SK-N-SH (cell line): ENCODE results near the gene MYLIP.

Experiments
- CHD2 ChIP-seq: fragments of 150-350 bp; IDR thresholded peaks from 2 replicates; pipeline ENCODE4 v1.6.1; 2018; ENCODE audit warnings: low read length; ENCODE audit not compliant: partially characterized antibody
- ELF1 ChIP-seq: IDR thresholded peaks from 2 replicates; pipeline ENCODE4 v1.4.0; 2012
- GABPA ChIP-seq: IDR thresholded peaks from 2 replicates; pipeline ENCODE4 v1.4.0; 2012; ENCODE audit warnings: low read depth, mild to moderate bottlenecking
- JUND ChIP-seq: IDR thresholded peaks from 2 replicates; pipeline ENCODE4 v1.4.0; 2012
- POLR2AphosphoS5 ChIP-seq: IDR thresholded peaks from 2 replicates; pipeline ENCODE4 v1.6.1; 2012; ENCODE audit warnings: low read depth, low read length
- RAD21 ChIP-seq: IDR thresholded peaks from 2 replicates; pipeline ENCODE4 v1.6.1; 2012; ENCODE audit warnings: mild to moderate bottlenecking, low read length
- RFX5 ChIP-seq: IDR thresholded peaks from 2 replicates; pipeline ENCODE4 v1.6.1; 2012; ENCODE audit warnings: mild to moderate bottlenecking, improper control_type of control experiment, low read length
- TAF1 ChIP-seq: IDR thresholded peaks from 2 replicates; pipeline ENCODE4 v1.6.1; 2012; ENCODE audit warnings: low read depth, mild to moderate bottlenecking, low read length, moderate library complexity, borderline replicate concordance
- TEAD4 ChIP-seq: IDR thresholded peaks from 2 replicates; pipeline ENCODE4 v1.4.0; 2012; ENCODE audit warnings: mild to moderate bottlenecking, borderline replicate concordance; ENCODE audit not compliant: insufficient read depth
- TF ChIP-seq, protein P1 (sequence below): fragments of 200-600 bp; sonication (generic); IDR thresholded peaks from 2 replicates; pipeline ENCODE4 v1.6.1; 2017; ENCODE audit warnings: antibody characterized with exemption, mild to moderate bottlenecking, moderate library complexity
- TF ChIP-seq, protein P2 (sequence below): IDR thresholded peaks from 2 replicates; pipeline ENCODE4 v1.4.0; 2012; ENCODE audit warnings: low read depth, borderline replicate concordance

DNA sequence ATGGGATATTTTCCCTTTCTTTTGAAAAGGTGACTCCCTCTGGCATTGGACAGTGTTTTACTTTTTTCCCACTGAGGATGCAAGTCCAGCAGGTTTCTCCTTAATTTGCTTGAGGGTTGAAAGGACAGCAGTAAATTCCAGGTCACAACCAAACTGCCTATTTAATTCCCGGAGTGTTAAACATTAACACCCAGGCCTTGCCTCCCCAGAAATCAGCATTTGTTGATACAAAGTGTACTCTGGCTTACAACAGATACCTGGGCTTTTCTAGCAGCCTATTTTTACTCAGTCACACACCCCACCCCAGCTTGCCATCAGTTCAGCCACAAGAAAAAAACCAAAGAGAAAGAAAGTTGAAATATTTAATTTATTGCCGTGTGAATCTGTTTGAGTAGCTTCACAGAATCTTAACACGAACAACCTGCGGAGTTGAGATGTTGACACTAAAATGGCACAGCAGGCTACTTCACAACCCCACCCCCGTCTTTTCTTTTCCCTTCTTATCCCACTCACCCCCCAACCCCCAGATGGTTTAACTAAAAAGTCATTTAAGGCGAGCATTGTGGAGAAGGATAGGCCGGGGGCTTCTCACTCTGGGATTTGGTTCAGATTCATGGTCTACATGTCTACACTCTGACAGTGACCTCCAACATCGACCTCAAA is 45.7 kb downstream of the MYLIP start:
- TF ChIP-seq JUND = no peak
- TF ChIP-seq, protein P1, sequence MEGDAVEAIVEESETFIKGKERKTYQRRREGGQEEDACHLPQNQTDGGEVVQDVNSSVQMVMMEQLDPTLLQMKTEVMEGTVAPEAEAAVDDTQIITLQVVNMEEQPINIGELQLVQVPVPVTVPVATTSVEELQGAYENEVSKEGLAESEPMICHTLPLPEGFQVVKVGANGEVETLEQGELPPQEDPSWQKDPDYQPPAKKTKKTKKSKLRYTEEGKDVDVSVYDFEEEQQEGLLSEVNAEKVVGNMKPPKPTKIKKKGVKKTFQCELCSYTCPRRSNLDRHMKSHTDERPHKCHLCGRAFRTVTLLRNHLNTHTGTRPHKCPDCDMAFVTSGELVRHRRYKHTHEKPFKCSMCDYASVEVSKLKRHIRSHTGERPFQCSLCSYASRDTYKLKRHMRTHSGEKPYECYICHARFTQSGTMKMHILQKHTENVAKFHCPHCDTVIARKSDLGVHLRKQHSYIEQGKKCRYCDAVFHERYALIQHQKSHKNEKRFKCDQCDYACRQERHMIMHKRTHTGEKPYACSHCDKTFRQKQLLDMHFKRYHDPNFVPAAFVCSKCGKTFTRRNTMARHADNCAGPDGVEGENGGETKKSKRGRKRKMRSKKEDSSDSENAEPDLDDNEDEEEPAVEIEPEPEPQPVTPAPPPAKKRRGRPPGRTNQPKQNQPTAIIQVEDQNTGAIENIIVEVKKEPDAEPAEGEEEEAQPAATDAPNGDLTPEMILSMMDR = no peak
- TF ChIP-seq POLR2AphosphoS5 = no peak
- TF ChIP-seq TAF1 = no peak
- TF ChIP-seq GABPA = no peak
- TF ChIP-seq CHD2 = no peak
- no peak for TF ChIP-seq RAD21
- no peak for TF ChIP-seq TEAD4
- TF ChIP-seq ELF1 = no peak
- TF ChIP-seq RFX5 = no peak
- TF ChIP-seq, protein P2, sequence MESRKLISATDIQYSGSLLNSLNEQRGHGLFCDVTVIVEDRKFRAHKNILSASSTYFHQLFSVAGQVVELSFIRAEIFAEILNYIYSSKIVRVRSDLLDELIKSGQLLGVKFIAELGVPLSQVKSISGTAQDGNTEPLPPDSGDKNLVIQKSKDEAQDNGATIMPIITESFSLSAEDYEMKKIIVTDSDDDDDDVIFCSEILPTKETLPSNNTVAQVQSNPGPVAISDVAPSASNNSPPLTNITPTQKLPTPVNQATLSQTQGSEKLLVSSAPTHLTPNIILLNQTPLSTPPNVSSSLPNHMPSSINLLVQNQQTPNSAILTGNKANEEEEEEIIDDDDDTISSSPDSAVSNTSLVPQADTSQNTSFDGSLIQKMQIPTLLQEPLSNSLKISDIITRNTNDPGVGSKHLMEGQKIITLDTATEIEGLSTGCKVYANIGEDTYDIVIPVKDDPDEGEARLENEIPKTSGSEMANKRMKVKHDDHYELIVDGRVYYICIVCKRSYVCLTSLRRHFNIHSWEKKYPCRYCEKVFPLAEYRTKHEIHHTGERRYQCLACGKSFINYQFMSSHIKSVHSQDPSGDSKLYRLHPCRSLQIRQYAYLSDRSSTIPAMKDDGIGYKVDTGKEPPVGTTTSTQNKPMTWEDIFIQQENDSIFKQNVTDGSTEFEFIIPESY = no peak
